Superior temporal gyrus (tissue), 1 donor: ENCODE data around the gene CD96.

Source experiments
- DNase-seq: peaks from one replicate; pipeline ENCODE4 v3.0.0-alpha.2; 2016; ENCODE audit errors: extremely low spot score

CD96 gene

GRCh38 chr3:111675846-111676210 lies 133.8 kb downstream of the CD96 start:
- no peak for DNase-seq

- DNase-seq: no peak
Observed at GRCh38 chr3:111676211-111677006, 134.4 kb downstream of the CD96 start.

- DNase-seq: no peak
Observed at GRCh38 chr3:111677007-111677392, 135.0 kb downstream of the CD96 start.

GRCh38 chr3:111681661-111682426 lies 139.8 kb downstream of the CD96 start:
- DNase-seq: no peak

GRCh38 chr3:111684640-111685039 lies 142.6 kb downstream of the CD96 start:
- DNase-seq: no peak

GRCh38 chr3:111688190-111688800 lies 146.3 kb downstream of the CD96 start:
- no peak for DNase-seq

- DNase-seq: no peak
Observed at GRCh38 chr3:111690242-111690641, 148.2 kb downstream of the CD96 start.

GRCh38 chr3:111691293-111691909 lies 149.4 kb downstream of the CD96 start:
- DNase-seq: peak; percentile 71

- DNase-seq: no peak
Observed at GRCh38 chr3:111692593-111693552, 150.9 kb downstream of the CD96 start.

- DNase-seq: no peak
Observed at GRCh38 chr3:111694471-111694870, 152.5 kb downstream of the CD96 start.

GRCh38 chr3:111695636-111696117 lies 153.7 kb downstream of the CD96 start:
- no peak for DNase-seq

- DNase-seq: no peak
Observed at GRCh38 chr3:111700054-111700453, 158.1 kb downstream of the CD96 start.

GRCh38 chr3:111701292-111701906 lies 159.4 kb downstream of the CD96 start:
- no peak for DNase-seq
